Mononuclear cell (primary cell): Measurements from ENCODE around the gene RERE. TPM values are rescaled to one million over a fixed set of nuclear protein-coding genes. Genes with fewer than 3 reads are reported as not detected.

Experiments
- H3K27me3 ChIP-seq: 2 replicates; pipeline ENCODE4 v1.6.0; 2011; ENCODE audit warnings: low read length, control low read depth; ENCODE audit not compliant: insufficient read depth
- H3K4me1 ChIP-seq: 2 replicates; pipeline ENCODE4 v1.5.1; 2011; ENCODE audit warnings: mild to moderate bottlenecking, low read length, control low read depth; ENCODE audit not compliant: insufficient read depth
- H3K4me3 ChIP-seq: 2 replicates; pipeline ENCODE4 v1.5.1; 2011; ENCODE audit warnings: mild to moderate bottlenecking, low read length, moderate library complexity
- H3K9me3 ChIP-seq: 2 replicates; pipeline ENCODE4 v1.5.1; 2011; ENCODE audit warnings: low read depth, mild to moderate bottlenecking, control low read depth, low read length
- total RNA-seq: library from RNA; depleted of rRNA; stranded (reverse); fragments of >200 nt; gene quantifications from one replicate; pipeline ENCODE4 v1.2.3, GENCODE V29; 2012

RERE gene
- total RNA-seq, 1 donor, result 60.7 TPM

DNA sequence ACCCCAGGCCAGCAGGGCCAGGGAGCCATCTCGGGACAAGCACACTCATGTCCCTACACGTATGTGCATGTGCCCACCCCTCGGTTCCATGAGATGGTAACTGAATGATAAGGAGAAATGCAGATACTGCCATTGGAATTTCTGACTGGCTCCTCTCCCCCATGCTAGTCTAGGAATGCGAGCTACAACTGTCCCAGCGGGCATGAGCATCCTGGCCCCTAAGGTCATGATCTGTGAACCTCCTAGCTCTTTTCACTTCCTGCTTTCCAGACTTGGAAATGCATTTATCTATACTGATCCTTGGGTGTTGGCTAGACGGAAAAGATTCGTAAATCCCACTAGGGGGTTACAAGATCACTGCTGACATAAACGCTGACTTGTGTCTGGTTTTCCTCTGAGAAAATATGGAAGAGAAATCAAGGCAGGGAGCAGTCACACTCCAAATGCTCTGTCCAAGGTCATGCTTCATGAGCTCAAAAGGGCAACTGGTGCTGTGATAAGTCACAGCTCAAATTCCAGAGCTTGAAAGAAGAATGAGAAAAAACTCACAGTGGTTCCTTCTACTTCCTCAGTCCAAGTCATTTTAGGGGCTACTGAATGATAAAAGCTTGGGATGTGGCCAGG, 449.8 kb downstream of the RERE start:
- H3K27me3 ChIP-seq, result no peaks in the 10 kb centered on the region
- no peak overlapping the region for H3K4me3 ChIP-seq
- no peaks in the 10 kb centered on the region for H3K9me3 ChIP-seq
- peaks cover 5% of the 10 kb centered on the region for H3K4me1 ChIP-seq

DNA sequence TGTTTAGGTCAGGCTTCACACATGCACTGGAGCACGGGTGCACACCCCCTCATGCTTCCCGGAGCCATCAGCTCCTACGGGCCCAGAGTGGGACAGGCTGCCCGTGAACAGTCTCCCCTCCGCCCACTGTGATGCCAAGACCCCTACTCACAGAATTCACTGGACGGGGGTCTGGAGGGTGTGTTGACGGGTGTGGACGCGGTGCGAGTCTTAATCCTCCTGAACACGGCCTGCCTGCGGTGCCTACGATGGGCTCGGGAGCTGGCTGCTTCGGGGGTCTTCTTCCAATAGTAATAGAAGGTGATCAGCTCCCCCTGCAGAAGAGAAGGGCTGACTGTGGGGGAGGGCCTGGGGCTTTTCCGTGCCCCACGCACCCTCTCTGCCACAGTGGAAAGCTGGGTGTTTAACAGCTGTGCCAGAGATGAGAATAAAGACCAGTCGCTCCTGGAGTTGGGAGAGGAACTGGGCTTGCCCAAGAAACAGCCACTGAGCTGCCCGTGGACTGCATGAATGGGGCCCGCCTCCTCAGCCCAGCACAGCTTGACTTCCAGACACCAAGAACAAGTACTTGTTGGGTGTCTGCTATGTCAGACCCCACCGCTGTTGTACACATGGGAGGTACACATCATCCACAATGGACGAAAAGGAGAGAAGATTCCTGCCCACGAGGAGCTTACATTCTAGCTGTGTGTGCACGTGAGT, 451.6 kb downstream of the RERE start:
- Histone ChIP-seq H3K4me3 (no peak overlapping the region), H3K4me1 (peaks cover 3% of the 10 kb centered on the region), H3K27me3 (no peaks in the 10 kb centered on the region), H3K9me3 (no peaks in the 10 kb centered on the region)

DNA sequence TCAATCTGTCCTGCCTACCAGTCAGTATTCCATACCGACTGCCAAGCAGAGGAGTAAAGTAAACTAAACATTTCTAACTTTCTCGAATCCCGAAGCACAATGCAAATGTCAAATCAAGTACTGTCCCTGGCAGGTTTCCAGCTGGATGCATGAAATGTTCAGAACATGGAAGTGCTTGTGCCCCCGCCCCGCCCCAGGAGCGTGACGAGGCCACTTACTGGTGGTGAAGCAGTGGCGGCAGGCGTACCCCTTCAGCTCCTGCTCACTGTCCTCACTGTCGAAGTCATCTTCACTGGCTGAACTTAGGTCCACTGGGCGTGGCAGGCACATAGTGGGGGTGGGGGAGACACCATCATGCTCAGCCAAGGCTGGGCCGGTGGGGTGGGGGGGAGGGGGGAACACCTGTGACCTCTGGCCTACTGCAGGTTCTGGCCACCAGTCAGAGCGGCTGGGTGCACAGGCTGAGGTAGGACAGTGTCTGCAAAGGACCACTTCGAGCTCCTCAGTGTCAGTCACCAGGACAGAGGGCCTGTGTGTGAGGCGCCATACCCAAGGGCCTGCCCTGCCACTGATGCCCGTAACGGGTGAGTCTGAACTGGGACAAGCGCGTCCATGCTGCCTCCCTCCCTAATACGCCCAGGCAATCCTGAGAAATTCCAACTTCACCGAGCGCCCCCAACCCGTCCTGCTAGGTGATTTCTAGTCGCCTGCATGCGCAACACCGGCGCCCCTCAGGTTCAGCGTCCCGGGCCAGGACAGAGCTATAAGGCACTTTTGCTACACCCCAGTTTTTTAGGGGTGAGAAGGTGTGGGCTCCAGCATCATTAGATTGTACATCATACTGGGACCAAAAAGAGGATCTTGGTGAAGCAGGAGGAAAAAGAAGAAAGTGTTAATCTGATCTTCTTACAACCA, 452.7 kb downstream of the RERE start:
- H3K4me3 ChIP-seq, result no peak overlapping the region
- no peaks in the 10 kb centered on the region for H3K27me3 ChIP-seq
- no peaks in the 10 kb centered on the region for H3K9me3 ChIP-seq

DNA sequence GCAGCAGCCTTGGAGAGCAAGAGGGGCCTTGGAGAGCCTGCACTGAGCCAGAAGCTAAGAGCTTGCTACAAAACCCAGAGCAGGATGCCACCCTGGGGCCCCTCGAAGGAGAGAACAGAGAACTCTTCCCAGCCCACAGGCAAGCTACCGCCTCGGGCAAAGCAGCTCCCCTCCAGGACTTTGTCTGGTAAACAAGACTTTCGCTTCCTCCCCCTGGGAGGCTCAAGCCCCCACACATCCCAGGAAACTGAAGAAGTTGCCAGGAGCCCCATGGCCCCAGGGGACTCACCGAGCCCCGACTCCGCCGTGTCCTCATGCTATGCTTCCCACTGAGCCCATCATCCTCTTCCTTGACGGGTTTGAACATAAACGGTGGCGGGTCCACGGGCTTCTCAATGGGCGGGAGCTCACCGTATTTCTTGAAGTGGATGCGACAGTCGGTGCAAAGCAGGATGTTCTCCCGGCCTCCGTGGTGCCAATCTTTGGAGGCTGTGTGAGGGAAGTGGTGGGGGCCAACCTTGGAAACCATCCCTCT, 453.6 kb downstream of the RERE start:
- Histone ChIP-seq H3K9me3 (no peaks in the 10 kb centered on the region), H3K4me1 (no peaks in the 10 kb centered on the region), H3K4me3 (no peak overlapping the region), H3K27me3 (no peaks in the 10 kb centered on the region)

More for the DNA sequence above, 452.7 kb downstream of the RERE start:
- no peaks in the 10 kb centered on the region for H3K4me1 ChIP-seq

DNA sequence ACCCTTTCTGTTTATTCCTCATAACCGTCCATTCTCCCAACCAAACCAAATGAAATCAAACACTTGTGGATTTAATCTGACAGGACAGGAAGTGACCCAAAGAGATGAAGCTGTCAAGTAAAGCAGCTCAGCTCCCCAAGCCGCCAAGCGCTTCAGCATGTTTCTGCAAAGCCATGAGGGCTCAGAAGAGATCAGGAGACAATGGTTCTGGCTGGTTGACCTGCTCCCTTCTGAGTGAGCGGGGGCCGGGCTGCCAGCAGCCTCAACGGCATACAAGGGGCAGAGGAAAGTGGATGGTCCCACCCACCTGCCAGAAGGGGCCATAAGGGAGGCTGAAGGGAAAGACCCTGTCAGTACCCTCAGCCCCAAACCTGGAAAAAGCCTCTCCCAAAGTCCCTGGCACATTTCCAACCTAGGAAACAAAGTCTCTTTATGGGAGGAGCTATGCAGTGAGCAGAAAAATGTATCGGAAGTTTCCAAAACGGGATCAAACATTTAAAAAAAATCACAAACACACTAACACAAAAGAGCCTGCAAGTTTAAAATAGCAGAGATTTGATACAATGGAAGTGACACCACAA, 454.2 kb downstream of the RERE start:
- no peaks in the 10 kb centered on the region for H3K27me3 ChIP-seq
- H3K9me3 ChIP-seq, result no peaks in the 10 kb centered on the region
- H3K4me3 ChIP-seq, result no peak overlapping the region
- H3K4me1 ChIP-seq, result no peaks in the 10 kb centered on the region

DNA sequence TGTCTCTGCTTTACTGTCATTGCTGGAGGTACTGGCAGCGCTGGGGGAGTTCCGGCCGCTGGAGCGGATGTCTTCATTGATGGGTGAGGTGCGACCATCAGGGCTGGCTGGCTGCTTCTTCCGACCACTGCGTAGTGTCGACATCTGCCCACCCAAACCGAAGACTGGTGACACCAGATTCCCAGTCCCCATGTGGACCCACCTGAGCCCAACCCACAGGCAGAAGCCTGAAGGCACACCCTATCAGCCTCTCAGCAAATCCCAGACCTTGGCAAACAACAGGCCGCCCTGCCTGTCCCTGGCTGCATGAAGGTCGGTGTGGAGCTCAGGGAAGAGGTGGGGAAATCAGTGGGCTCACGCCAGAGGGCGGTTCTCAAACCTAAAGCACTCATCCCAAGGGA, 454.7 kb downstream of the RERE start:
- no peak overlapping the region for H3K4me3 ChIP-seq
- no peaks in the 10 kb centered on the region for H3K27me3 ChIP-seq
- no peaks in the 10 kb centered on the region for H3K4me1 ChIP-seq
- no peaks in the 10 kb centered on the region for H3K9me3 ChIP-seq

DNA sequence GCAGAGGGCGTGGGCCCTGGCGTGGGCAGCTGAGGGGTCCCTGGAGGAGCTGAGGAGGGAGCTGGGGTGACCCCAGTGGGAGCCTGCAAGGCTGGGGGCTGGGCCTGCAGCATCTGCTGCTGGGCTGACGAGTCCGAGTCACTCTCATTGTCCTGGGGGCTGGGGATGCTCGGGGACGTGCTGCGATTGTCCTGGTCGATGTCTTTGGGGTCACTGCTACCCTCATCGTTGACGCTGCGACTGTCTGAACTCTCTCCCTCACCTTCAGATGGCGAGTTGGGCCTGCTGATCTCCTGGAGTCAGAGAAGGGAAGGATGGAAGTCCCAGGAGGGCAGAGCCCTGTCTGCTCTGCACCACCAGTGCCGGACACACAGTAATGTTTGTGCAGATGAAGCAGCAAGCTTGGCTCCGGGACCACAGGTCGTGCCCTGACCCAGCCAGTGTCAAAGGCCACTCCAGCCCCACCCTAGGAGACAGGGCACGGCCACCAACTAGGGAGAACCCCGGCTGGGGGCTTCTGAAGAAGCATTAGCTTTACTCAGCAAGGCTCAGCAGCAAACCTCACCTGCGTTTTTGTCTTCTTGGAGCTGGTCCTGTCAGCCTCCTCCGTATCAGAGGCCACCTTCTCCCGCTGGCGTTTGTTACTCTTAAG, 456.1 kb downstream of the RERE start:
- no peaks in the 10 kb centered on the region for H3K9me3 ChIP-seq
- H3K27me3 ChIP-seq, result no peaks in the 10 kb centered on the region
- H3K4me3 ChIP-seq, result no peak overlapping the region
- no peaks in the 10 kb centered on the region for H3K4me1 ChIP-seq

DNA sequence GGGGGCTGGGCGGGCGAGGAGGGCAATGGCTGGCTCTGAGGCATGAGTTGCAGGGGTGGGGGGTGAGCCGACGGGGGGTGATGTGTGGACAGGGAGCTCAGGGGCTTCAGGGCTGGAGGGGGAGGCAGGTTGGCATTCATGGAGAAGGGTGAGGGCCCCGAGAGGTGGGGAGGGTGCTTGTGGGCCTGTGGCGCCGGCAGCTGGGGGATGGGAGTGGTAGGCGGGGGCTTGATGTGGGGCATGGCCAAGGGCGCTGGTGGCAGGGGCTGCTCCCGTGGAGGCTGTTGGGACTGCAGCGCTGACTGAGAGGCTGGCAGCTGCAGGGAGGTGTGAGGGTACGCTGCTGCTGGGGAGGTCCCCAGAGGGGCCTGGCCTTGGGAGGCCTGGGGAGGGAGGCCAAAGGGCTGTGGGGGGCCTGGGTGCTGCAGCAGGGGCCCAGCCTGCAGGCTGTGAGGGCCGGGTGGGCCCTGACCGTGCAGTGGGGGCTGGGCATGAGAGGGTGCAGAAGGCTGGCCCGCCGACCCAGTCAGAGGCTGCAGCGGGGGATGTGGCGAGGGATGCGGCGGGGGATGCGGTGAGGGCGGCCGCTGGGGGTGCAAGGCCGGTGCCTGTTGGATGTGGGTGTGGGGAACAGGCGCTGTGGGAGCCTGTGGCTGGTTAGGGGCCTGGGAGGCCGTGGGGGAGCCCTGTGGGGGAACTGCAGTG, 456.8 kb downstream of the RERE start:
- no peak overlapping the region for H3K4me3 ChIP-seq
- H3K4me1 ChIP-seq, result no peaks in the 10 kb centered on the region
- H3K9me3 ChIP-seq, result no peaks in the 10 kb centered on the region
- no peaks in the 10 kb centered on the region for H3K27me3 ChIP-seq

DNA sequence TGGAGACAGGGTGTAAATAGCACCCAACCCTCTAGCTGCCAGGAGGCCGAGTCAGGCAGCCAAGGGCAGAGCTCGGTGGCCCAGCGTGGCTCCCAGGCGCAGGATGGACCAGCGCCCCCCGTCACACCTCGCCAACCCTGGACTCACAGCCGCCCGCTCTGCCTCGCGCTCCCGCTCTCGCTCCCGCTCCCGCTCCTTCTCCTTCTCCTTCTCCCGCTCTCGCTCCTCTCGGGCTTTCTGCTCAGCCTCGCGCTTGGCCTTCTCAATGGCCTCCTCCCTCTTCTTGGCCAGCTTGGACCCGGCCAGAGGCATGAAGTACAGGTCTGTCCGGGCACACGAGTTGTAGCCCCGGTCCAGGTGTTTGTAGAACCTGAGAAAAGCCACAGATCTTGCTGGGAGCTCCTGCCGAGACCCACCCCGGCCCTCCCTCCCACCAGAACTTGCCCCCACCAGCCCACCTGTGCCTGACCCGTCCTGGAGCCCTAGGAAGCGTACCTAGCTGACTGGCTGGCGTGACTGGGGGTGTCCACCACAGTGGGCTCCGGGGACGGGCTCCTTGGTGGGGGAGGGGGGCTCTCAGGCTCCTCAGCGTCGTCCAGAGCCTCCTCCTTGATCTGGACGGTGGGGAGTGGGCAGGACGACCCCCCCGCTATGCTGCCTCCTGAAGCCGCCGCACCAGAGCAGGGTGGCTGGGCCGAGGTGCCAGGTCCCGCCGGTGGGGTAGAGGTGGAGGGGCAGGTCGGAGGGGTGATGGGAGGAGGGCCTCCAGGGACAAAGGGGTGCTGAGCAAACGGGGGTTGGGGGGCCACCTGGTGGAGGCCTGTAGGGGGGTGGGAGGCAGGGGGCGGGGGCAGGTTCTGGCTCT, 457.6 kb downstream of the RERE start:
- H3K4me1 ChIP-seq, result no peaks in the 10 kb centered on the region
- no peak overlapping the region for H3K4me3 ChIP-seq
- no peaks in the 10 kb centered on the region for H3K9me3 ChIP-seq
- no peaks in the 10 kb centered on the region for H3K27me3 ChIP-seq

DNA sequence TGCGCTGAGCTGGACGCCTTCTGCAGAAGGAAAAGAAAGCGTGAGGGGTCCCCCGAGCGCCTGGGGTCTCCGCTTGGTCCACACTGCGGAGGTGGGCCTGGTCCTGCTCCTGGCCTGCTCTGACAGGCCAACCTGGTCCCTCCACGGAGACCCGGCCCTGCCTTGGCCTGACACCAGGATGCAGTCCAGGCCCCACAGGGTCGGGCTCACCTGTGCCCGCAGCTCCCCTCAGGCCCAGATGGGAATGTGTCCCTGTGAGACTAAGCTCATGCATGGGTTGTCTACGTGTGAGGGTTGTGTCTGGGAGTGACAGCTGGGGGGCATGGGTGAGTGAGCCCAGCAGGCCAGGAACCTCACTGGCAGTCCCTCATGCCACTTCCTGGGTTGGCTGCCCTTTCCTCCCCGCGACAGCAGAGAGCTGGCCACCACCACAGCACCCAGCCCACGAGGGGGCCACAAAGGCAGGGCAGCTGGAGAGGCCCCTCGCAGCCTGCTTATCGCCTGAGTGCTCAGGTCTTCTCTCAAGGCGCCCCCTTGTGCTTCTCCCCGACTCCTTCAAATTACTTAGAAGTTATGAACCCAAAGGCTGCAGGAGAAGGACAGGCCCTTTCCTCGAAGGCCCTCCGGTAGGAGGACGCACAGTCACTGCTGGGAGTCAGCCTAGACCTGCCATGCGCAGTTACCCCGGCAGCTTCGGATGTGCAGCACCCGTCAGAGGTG, 458.4 kb downstream of the RERE start:
- H3K4me1 ChIP-seq, result no peaks in the 10 kb centered on the region
- no peaks in the 10 kb centered on the region for H3K9me3 ChIP-seq
- no peak overlapping the region for H3K4me3 ChIP-seq
- H3K27me3 ChIP-seq, result no peaks in the 10 kb centered on the region

DNA sequence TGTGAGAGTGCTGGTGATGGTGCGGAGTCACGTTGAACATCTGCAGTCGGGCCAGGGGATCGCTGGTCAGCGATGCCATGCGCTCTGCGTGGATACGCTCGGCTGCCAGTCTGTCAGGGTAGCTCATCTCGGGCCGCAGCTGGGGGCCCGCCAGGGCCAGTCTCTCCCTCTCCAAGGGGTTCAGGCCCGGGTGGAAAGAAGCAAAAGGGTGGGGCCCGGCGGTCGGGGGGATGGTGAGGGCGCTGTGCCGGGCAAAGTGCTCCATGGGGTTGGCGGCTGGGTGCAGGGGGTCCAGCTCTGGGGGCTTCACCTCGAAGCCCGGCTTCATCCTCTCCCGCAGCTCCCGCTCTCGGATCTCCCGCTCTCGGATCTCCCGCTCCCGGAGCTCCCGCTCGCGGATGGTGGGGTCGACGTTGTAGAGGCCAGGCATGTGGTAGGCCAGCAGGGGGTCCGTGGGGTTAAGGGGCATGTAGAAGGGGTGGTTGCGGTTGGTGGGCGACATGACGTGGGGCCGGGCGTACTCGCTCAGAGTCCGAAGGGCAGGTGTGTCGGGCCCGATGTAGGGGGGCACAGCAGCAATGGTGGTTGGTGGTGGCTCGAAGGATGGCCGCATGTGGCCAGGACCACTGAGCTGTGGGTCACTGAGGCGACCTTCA, 459.1 kb downstream of the RERE start:
- H3K9me3 ChIP-seq, result no peaks in the 10 kb centered on the region
- H3K4me3 ChIP-seq, result no peak overlapping the region
- no peaks in the 10 kb centered on the region for H3K4me1 ChIP-seq
- no peaks in the 10 kb centered on the region for H3K27me3 ChIP-seq

DNA sequence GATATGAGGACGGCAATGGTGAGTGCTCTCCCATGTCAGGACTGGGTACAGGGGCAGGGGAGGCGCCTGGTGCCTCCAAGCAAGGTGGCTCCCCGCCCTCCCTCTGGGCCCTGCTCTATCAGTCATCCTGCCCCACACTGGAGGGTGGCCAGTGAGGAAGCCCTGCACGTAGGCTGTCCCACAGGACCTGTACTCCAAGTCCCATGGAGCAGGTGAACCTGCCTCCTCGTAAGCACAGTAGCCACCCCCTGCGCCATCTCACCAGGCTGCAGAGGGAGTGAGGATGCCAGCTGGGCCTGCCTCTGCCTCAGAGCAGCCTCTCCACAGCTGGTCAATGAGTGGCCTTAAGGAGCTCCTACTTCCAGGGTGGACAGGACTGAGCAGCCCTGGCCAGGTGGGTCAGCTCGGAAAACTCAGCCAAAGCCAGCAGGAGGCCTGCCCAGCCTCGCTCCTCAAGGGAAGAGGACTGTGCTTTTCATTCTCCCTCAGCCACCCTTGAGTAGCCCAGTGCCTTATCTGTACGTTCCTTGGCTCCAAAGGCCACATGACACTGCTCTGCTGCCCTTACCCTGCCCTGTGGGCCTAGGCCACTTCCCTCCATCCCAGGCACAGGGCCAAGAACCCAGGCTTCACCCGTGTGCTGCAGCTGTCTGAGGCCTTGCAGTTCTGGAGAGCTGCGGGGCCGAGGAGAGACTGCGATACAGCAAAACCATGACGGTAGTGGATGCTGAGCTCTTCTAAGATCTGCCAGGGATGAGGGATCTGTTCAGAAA, 459.9 kb downstream of the RERE start:
- Histone ChIP-seq H3K4me1 (no peaks in the 10 kb centered on the region), H3K27me3 (no peaks in the 10 kb centered on the region), H3K9me3 (no peaks in the 10 kb centered on the region), H3K4me3 (no peak overlapping the region)
